Left ventricle myocardium inferior (tissue), 1 donor: ENCODE measurements around the gene COPA. TPM values are rescaled to one million over a fixed set of nuclear protein-coding genes. Genes with fewer than 3 reads are reported as not detected.

ENCODE experiments used
- DNase-seq: peaks from one replicate; pipeline ENCODE4 v3.0.0-alpha.2; 2020
- H3K27ac ChIP-seq: fragments of 200-600 bp; replicated peaks from 2 replicates; pipeline ENCODE4 v1.8.0; 2021
- H3K27me3 ChIP-seq: fragments of 200-600 bp; 2 replicates; pipeline ENCODE4 v1.8.0; 2021; ENCODE audit warnings: low read depth
- H3K36me3 ChIP-seq: fragments of 200-600 bp; 2 replicates; pipeline ENCODE4 v1.8.0; 2021
- H3K4me1 ChIP-seq: fragments of 200-600 bp; 2 replicates; pipeline ENCODE4 v1.8.0; 2021
- H3K4me3 ChIP-seq: fragments of 200-600 bp; 2 replicates; pipeline ENCODE4 v1.8.0; 2021; ENCODE audit warnings: mild to moderate bottlenecking, moderate library complexity
- H3K9me3 ChIP-seq: fragments of 200-600 bp; replicated peaks from 2 replicates; pipeline ENCODE4 v1.8.0; 2021
- CTCF ChIP-seq: fragments of 200-600 bp; IDR thresholded peaks from 2 replicates; pipeline ENCODE4 v1.8.0; 2021; ENCODE audit warnings: antibody characterized with exemption, mild to moderate bottlenecking, borderline replicate concordance
- intact Hi-C: fragments of 100-400 bp; cut with micrococcal nuclease; formaldehyde crosslinking; loops from one replicate; pipeline ENCODE4 v1.11.0; 2022
- total RNA-seq: library from RNA; stranded (reverse); fragmentation: NEBNext Ultra II Directional; extraction: Animal tissue kit (Norgen Biotek cat#: 25700); gene quantifications from one replicate; pipeline ENCODE4 v1.2.1, GENCODE V29; 2021
- donor health status: DM: no; HTN: yes; CAD: no; lungs with severe emphysema.

Gene COPA
- total RNA-seq, 1 donor from 2014 or later, result 90.4 TPM

GRCh38 chr1:160244209-160244608, 98.8 kb downstream of the COPA start:
- no peak for TF ChIP-seq CTCF
- H3K4me3 ChIP-seq, result peak overlapping the region; percentile 1
- H3K27me3 ChIP-seq, result no peaks in the 10 kb centered on the region
- peaks cover 59% of the 10 kb centered on the region for H3K4me1 ChIP-seq
- intact Hi-C loops, result no loop called here
- peak overlapping the region; percentile 71 for H3K27ac ChIP-seq
- no peaks in the 10 kb centered on the region for H3K9me3 ChIP-seq
- DNase-seq, result no peak
- H3K36me3 ChIP-seq, result peaks cover 33% of the 10 kb centered on the region

- H3K9me3 ChIP-seq, result no peaks in the 10 kb centered on the region
- TF ChIP-seq CTCF, result no peak
- peaks cover 64% of the 10 kb centered on the region for H3K4me1 ChIP-seq
- peak overlapping the region; percentile 71 for H3K27ac ChIP-seq
- H3K4me3 ChIP-seq, result peak overlapping the region; percentile 1
- no peak for DNase-seq
- peaks cover 37% of the 10 kb centered on the region for H3K36me3 ChIP-seq
- intact Hi-C loops, result no loop called here
- H3K27me3 ChIP-seq, result no peaks in the 10 kb centered on the region
Measured at GRCh38 chr1:160243767-160244166, 99.3 kb downstream of the COPA start.

DNA sequence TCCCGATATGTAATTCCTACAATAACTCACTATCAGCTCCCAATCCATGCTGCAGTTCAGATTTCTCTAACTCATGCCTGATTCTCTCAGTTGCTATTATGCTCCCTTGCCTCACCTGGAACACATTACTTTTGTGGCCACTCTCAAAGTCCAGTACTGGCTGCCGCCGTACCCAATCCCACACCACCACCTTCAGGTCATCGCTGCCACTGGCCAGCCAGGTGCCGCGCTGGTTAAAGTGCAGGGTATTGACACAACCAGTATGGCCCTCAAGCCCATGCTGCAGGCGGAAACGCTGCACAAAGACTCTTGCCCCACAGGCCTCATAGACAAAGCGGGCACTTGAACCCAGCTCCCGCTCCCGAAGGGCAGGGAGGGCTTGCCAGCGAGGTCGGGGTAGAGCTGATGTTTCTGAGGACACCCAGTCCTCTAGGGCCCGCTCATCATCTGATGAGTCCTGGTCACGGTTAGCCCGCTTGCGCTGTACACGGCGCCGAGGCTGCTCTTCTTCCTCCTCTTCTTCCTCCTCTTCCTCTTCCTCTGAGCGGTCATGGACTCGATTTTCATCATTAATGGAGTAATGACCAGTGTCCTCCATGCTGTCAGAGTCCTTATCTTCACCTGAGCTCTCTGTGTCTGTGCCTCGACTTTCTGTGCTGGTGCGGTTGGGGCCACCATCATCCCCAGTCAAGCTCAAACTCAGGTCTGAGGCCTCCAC, 103.3 kb downstream of the COPA start:
- no peak overlapping the region for H3K4me3 ChIP-seq
- H3K27me3 ChIP-seq, result no peaks in the 10 kb centered on the region
- no peak overlapping the region for H3K27ac ChIP-seq
- H3K4me1 ChIP-seq, result peaks cover 41% of the 10 kb centered on the region
- no peak for DNase-seq
- no peaks in the 10 kb centered on the region for H3K9me3 ChIP-seq
- intact Hi-C loops, result no loop called here
- no peak for TF ChIP-seq CTCF
- peaks cover 78% of the 10 kb centered on the region for H3K36me3 ChIP-seq

Other genes with a start within 250 kb of the COPA start
- 18.2 TPM for gene IGSF8, start 244.6 kb downstream of the COPA start, total RNA-seq
- gene ATP1A2, start 227.5 kb downstream of the COPA start, total RNA-seq, result 401 TPM
- gene ATP1A4, start 191.6 kb downstream of the COPA start, total RNA-seq, result 0.11 TPM
- gene CASQ1, start 152.7 kb downstream of the COPA start, total RNA-seq, result 39.2 TPM
- 280 TPM for gene PEA15, start 137.9 kb downstream of the COPA start, total RNA-seq
- 162 TPM for gene DCAF8, start 80.7 kb downstream of the COPA start, total RNA-seq
- 97.6 TPM for gene PEX19, start 58.1 kb downstream of the COPA start, total RNA-seq
- gene NCSTN, start 133 bp upstream of the COPA start, total RNA-seq, result 53.6 TPM
- gene NHLH1, start 23.8 kb upstream of the COPA start, total RNA-seq, result not detected
- gene VANGL2, start 57.3 kb upstream of the COPA start, total RNA-seq, result 2.1 TPM
- 0.22 TPM for gene SLAMF6, start 180.0 kb upstream of the COPA start, total RNA-seq
- 3.6 TPM for gene CD84, start 236.2 kb upstream of the COPA start, total RNA-seq